Kidney epithelial cell (primary cell): ENCODE data around the gene KCNQ1. TPM values are rescaled to one million over a fixed set of nuclear protein-coding genes. Genes with fewer than 3 reads are reported as not detected.
"Not testable (repeated sequence)": the region's sequence is repeated elsewhere in the genome, so short reads cannot be mapped to it uniquely, and the experiment has no call there.

Experiments
- DNase-seq: peaks from one replicate; pipeline ENCODE4 v3.0.0-alpha.2; 2010; ENCODE audit warnings: low read depth
- H3K27me3 ChIP-seq: 2 replicates; pipeline ENCODE4 v1.6.0; 2011; ENCODE audit warnings: low read length; ENCODE audit not compliant: control insufficient read depth, insufficient read depth
- H3K36me3 ChIP-seq: 2 replicates; pipeline ENCODE4 v1.5.1; 2011; ENCODE audit warnings: low read length; ENCODE audit not compliant: control insufficient read depth, insufficient read depth
- H3K4me3 ChIP-seq: 2 replicates; pipeline ENCODE4 v1.5.1; 2011; ENCODE audit warnings: low read depth, mild to moderate bottlenecking, control low read depth, low read length
- CTCF ChIP-seq: IDR thresholded peaks from 2 replicates; pipeline ENCODE4 v1.5.1; 2011; ENCODE audit warnings: mild to moderate bottlenecking, moderate library complexity, low read length, control low read depth, inconsistent platforms; ENCODE audit not compliant: insufficient read depth, poor library complexity, severe bottlenecking
- total RNA-seq: library from RNA; depleted of rRNA; stranded (reverse); fragments of >200 nt; gene quantifications from 2 replicates; pipeline ENCODE4 v1.2.3, GENCODE V29; 2015

The KCNQ1 gene
- total RNA-seq, 1 donor from 2014 or later = 2.3 TPM

GRCh38 chr11:2483426-2483825, 38.6 kb downstream of the KCNQ1 start:
- DNase-seq = no peak
- H3K4me3 ChIP-seq = no peak overlapping the region
- no peak for TF ChIP-seq CTCF
- H3K27me3 ChIP-seq = peaks cover 12% of the 10 kb centered on the region
- H3K36me3 ChIP-seq = no peaks in the 10 kb centered on the region

- H3K36me3 ChIP-seq = no peaks in the 10 kb centered on the region
- no peak for DNase-seq
- TF ChIP-seq CTCF = no peak
- H3K27me3 ChIP-seq = peaks cover 12% of the 10 kb centered on the region
- no peak overlapping the region for H3K4me3 ChIP-seq
Measured at GRCh38 chr11:2484576-2485125, 39.8 kb downstream of the KCNQ1 start.

- no peaks in the 10 kb centered on the region for H3K36me3 ChIP-seq
- no peak for TF ChIP-seq CTCF
- H3K27me3 ChIP-seq = peaks cover 8% of the 10 kb centered on the region
- H3K4me3 ChIP-seq = no peak overlapping the region
- no peak for DNase-seq
Measured at GRCh38 chr11:2488004-2488403, 43.2 kb downstream of the KCNQ1 start.

- Histone ChIP-seq H3K36me3 (no peaks in the 10 kb centered on the region), H3K27me3 (no peaks in the 10 kb centered on the region), H3K4me3 (no peak overlapping the region)
- no peak for TF ChIP-seq CTCF
- DNase-seq = no peak
Measured at GRCh38 chr11:2489083-2489482, 44.3 kb downstream of the KCNQ1 start.

- H3K4me3 ChIP-seq, H3K27me3 ChIP-seq, DNase-seq, H3K36me3 ChIP-seq: not testable (repeated sequence)
Measured at GRCh38 chr11:2497951-2498350, 53.1 kb downstream of the KCNQ1 start.

GRCh38 chr11:2498750-2499149, 53.9 kb downstream of the KCNQ1 start:
- no peaks in the 10 kb centered on the region for H3K27me3 ChIP-seq
- H3K4me3 ChIP-seq = no peak overlapping the region
- no peaks in the 10 kb centered on the region for H3K36me3 ChIP-seq
- DNase-seq = no peak
- TF ChIP-seq CTCF = no peak
